GM19438 (cell line): ENCODE measurements around the gene NNT.
"Not testable (repeated sequence)": the region's sequence is repeated elsewhere in the genome, so short reads cannot be mapped to it uniquely, and the experiment has no call there.

ENCODE experiments used
- ATAC-seq: cut with Tn5 transposase; IDR thresholded peaks from one replicate; pipeline ENCODE4 v1.9.1; 2021; ENCODE audit warnings: low read depth; ENCODE audit not compliant: unreplicated experiment

NNT gene

GRCh38 chr5:43700601-43701000 is 97.6 kb downstream of the NNT start:
- no peak for ATAC-seq

- no peak for ATAC-seq
These were observed 98.2 kb downstream of the NNT start for GRCh38 chr5:43701227-43701626.

DNA sequence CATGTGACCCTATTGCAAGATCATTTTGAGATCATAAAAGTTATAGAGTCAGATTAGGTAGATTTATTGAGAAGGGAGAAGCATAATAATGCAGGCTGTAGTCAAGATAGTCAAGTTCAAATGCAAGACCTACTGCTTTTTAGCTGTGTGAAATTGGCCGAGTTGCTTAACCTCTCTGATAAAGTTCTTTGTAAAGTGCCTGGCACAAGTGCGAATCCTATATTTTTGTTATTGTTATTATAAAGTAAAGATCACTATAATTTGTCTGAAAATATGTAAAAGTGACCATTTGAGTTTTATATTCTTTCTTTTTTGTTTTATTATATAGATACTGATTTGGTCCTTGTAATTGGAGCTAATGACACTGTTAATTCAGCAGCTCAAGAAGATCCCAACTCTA is 99.3 kb downstream of the NNT start:
- ATAC-seq, result no peak

DNA sequence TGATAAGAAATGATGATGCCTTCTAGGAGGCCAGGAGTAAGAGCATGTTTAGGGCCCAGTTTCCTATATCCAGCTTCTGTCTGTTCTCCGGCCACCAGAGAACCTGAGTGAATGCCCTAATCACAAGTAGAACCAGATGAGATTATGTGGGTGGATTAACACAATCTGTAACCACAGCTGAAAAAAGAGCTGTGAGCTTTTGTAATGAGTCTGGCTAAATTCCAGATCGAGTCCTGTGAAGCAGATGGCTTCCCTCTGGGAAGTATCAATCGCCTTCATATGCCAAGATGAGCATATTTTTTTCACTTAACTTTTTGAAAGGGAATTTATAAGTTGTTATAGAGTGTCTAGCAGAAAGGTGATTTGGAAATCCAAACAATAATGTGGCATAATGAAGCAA is 99.8 kb downstream of the NNT start:
- ATAC-seq, result no peak

DNA sequence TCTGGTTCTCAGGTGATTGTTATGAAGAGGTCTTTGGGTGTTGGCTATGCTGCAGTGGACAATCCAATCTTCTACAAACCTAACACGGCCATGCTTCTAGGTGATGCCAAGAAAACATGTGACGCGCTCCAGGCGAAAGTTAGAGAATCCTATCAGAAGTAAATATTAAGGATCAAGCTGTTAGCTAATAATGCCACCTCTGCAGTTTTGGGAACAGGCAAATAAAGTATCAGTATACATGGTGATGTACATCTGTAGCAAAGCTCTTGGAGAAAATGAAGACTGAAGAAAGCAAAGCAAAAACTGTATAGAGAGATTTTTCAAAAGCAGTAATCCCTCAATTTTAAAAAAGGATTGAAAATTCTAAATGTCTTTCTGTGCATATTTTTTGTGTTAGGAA is 101.3 kb downstream of the NNT start:
- no peak for ATAC-seq

- not testable (repeated sequence) for ATAC-seq
These were observed 103.6 kb downstream of the NNT start for GRCh38 chr5:43706576-43706975.

- ATAC-seq, result no peak
These were observed 108.5 kb downstream of the NNT start for GRCh38 chr5:43711496-43711895.

DNA sequence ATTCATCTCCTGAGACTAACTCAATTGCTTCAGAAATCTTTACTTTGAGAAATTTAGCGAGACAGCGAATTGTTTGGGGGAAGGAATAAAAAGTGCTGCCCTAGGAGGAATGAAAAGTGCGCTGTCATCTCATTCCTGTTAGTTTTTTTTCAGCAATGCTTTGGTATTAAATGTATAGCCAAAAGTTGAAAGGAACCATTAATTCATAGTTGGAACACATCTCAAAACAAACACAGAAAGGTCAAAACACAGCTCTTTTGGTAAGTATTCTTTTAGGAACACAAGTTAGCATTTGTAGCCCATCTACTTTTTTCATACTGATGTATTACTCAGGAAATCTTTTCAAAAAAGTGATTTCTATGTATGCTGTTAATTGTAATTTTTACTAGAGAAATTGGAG is 109.1 kb downstream of the NNT start:
- no peak for ATAC-seq

DNA sequence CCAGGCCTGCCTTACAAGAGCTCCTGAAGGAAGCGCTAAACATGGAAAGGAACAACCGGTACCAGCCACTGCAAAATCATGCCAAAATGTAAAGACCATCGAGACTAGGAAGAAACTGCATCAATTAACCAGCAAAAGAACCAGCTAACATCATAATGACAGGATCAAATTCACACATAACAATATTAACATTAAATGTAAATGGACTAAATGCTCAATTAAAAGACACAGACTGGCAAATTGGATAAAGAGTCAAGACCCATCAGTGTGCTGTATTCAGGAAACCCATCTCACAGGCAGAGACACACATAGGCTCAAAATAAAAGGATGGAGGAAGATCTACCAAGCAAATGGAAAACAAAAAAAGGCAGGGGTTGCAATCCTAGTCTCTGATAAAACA is 116.8 kb downstream of the NNT start:
- not testable (repeated sequence) for ATAC-seq

DNA sequence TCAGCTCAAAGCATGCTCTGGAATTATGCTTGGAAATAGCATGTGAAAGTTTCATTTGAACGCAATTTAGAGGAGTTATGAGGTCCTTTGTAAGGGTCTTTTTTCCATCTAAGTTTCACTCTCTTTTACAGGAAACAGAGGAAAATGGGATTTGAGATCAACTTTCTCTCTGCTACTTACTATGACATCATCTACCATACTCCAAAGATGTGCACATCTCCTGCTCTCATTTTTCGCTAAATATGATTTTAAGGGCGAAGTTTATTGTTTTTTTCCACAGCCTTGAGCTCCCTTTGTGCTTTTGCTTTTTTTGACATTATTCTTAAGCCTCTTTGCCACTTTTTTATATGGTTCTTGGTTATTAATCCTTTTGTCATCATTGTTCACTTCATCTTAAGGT is 125.6 kb downstream of the NNT start:
- ATAC-seq, result no peak

DNA sequence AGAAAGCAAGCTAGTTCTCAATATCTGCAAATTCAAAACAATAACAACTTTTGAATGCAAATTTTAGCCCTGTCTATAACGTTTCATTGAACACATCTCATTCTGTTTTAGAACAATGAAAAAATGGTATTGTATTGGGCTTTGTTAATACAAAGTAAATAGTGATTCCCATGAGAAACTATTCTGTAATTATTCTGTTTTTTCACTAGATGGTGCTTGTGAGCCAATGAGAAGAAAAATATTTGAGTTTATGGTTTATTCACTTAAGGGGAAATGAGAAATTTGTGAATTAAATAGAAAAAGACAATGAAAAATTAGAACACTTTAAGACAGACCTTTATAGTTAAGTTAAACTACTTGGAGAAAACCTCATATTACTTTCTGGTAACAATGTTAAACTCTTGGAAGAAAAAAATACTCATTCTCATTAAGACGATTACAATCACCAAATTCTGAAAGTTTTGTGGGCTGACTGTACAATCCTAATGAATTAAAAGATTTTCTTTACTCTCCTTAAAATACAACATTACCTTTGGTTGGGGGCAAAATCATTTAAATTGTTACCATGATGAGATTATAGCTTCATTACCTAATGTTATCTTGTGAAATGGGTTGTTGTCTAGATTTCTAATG is 127.0 kb downstream of the NNT start:
- no peak for ATAC-seq

GRCh38 chr5:43730832-43731342 is 127.9 kb downstream of the NNT start:
- no peak for ATAC-seq

DNA sequence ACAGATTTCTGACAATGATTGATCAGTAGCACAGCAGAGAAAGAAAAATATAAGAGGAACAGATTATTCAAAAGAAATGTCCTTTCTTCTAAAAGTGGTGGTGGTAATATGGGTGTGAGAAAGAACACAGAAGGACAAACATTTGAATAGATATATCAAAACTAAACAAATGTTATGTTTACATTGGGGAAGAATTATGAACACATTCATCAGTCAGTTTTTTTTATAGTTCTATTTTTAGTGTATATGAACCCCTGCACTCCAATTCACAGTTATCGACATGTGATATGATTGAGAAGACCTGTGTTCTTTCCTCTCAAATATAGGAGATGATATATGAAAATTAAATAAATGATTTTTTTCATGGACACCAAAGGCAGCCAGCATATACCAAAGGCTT is 128.6 kb downstream of the NNT start:
- no peak for ATAC-seq

- not testable (repeated sequence) for ATAC-seq
These were observed 143.1 kb downstream of the NNT start for GRCh38 chr5:43745923-43746548.

GRCh38 chr5:43750809-43751208 is 147.8 kb downstream of the NNT start:
- no peak for ATAC-seq

GRCh38 chr5:43753069-43753468 is 150.1 kb downstream of the NNT start:
- ATAC-seq, result no peak
